Activated naive CD4-positive, alpha-beta T cell (primary cell): ENCODE data around the gene GRAP2.
"Not testable (repeated sequence)": the region's sequence is repeated elsewhere in the genome, so short reads cannot be mapped to it uniquely, and the experiment has no call there.

Source experiments
- DNase-seq, 4 experiments: peaks; one replicate each; lab custom pipeline; 2025; lab: John Stamatoyannopoulos, UW

GRAP2 gene

DNA sequence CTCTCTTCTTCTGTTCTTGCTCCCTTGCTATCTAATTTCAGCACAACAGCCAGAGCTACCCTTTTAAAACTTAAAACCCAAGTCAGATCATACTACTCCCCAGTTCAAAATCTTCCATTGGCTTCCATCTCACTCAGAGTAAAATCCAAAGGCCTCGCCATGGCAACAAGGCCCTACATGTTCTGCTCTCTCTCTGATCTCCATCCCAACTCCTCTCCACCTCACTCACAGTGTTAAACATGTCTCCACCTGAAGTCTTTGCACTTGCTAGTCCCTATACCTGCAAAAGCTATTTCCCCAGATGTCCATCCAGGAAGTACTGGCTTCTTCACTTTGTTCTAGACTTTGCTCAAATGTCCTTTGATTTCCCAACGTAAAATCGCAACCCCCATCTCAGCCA lies 3.0 kb upstream of the GRAP2 start:
- no peak for DNase-seq

DNA sequence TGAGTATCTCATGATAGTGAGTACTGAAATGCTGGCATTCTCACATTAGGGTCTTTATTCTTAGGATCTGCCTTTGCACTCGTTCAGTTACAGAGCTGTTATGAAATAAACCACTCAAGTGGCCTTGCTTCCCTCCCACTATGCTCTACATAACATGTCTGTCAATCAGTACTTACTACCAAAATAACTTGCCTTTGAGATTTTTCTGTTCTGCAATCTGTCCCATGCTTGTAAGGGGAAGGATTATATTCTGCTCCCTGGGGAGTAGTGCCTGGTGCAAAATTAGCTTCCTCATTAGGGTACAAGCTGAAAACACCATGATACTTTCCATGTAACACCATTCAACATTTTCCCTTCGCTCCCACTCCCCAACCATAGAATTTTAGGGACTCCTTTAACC lies 1.9 kb upstream of the GRAP2 start:
- DNase-seq = no peak

DNA sequence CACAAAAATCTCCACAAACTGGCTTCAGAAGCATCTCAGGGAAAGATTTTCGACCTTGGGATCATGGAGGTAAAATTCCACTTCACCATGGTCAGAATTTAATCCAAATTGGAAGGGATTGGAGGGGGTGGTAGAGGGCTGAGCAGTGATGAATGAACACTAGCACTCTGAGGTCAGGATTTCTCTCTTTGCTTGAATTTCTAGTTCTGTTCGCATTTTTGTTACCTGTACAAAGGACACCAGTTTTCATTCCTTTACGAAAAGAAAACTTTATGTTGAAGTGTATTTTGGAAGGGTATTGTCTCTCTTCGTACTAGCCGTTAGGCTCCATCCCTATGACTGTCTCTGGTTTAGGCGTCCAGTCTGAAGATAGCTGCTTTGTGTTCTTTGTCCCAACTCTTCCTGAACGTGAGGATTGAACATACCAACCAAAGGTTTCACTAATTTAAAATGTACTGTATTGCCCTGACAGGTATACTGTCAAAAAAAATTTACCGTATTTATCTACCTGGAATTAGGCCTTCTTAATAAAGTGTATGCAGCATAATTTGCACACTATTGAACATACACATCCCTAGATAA lies 772 bp downstream of the GRAP2 start:
- DNase-seq = no peak

DNA sequence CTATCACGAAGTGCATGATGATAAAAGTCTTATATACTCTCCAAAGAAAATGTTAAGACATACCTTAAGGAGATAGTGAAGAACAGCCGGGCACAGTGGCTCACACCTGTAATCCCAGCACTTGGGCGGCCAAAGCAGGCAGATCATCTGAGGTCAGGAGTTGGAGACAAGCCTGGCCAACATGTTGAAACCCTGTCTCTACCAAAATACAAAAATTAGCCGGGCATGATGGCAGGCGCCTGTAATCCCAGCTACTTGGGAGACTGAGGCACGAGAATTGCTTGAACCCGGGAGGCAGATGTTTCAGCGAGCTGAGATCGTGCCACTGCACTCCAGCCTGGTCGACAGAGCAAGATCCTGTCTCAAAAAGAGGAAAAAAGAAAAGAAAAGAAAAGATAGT lies 3.1 kb downstream of the GRAP2 start:
- not testable (repeated sequence) for DNase-seq

DNA sequence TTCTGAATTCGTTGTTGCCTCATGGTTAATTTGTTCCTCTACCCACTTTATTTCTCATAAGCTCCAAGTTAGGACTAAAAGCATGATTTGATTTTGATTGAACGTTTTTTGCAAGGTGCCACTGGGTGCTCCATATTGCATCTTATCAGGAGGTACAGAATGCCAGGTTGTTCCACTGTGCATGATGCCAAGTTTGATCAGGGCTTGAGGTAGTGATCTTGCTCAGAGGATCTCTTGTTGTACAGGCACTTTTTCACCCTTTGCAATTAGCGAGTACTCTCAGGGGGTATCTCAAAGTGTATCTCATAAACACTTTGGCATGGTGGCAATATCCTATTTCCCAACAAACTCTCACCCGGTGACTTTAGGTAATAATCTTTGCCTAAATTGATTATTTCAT lies 4.0 kb downstream of the GRAP2 start:
- DNase-seq = no peak

DNA sequence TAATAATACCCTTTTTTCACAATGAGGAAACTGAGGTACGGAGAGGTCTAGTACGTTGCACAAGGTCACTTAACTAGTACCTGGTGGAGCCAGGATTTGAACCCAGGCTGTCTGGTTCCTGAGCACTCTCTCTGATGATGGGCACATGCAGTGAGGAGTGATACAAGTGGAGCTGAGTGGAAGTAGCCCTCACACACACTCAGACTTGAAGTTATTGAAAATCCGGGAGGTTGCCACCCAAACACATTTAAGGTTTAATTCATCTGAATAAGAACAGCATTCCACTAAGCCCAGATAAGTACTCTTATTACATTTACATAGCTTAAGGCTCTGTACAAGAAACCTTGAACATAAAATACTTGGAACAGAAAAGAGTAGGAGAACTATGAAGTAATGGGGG lies 4.8 kb downstream of the GRAP2 start:
- no peak for DNase-seq

DNA sequence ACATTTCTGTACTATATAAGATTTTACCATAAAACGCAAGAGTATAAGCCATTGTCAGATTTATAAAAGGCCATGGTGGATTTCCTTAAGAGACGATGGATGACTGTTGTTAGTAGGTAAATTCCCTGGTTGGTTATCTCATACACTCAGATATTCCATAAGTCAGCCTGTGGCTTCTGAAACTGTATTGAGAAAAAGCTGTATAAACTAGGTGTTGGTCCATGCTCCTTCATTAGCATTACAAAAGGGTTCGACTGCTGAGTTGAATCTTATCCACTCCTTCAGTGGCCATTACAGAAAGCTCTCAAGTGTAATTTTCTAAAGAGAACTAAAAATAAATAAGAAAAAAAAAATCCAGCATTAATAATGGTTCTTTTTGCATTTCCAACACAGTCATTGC lies 5.3 kb downstream of the GRAP2 start:
- no peak for DNase-seq

DNA sequence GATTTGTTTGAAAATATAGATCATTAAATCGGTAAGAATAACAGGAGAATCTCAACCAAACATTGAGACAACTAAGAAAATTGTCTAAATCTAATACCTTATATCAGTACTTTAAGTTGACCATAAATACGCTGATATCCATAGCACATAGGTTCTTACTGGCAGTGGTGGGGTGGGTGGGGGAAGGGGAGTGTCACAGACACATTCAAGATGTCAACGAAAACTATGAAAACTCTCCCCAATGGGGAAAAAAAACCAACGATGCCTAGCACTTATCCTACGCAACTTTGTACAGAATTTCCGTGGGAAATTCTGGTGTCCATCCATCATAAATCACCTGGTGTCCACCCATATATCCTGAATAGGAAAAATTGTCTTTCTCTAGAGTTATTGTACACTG lies 6.2 kb downstream of the GRAP2 start:
- no peak for DNase-seq

DNA sequence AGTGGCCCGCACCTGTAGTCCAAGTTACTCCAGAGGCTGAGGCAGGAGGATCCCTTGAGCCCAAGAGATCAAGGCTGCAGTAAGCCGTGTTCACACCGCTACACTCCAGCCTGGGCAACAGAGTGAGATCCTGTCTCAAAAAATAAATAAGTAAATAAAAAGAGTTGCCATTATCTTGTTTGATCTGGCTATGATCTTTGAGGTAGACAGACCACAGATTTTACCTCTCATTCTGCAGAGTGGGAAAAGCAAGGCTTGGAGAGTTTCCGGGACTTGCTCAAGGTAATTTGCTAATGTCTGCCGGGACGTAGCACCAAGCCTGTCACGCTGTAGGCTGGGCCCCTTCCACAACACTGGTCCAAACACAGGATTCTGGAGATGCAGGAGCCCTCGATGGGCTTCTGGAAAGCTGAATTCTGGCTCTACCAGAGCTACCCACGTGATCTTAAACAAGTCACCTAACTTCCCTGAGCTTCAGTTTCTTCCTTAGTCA lies 6.8 kb downstream of the GRAP2 start:
- no peak for DNase-seq

DNA sequence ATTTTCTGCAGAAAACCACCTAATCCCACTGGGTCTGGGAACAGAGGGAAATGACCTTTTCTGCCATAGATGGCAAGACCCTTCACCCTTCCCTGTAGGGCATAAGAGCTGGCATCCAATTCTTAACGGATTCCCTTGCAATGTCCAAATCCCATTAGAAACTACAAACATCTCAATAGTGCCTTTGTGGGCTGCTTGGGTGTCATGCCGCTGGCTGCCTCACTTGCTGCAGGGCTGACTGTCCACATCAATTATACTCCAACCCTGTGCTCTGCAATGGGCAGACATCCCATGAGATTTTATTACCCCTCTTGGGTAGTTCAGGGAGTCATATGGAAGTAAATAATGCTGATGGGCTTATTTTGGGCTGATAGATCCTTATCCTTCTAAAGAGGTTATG lies 7.3 kb downstream of the GRAP2 start:
- no peak for DNase-seq

DNA sequence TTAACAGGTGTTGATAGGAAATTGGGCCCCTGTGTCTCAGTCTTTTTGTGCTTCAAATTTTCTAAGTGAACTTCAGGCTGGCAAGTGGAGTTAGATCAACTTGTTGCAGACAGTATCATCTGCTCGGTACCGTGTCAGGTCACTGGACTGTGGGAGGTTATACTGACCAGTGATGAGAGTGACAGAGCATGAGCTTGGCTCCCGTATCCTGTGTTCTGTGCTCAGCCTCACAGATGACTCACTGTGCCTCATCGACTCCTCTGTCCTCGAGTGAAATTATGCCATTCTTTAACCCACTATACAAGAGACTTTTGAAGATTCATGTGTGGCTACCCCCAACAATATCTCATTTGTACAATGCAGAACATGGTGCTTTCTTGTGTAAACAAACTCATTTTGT lies 7.9 kb downstream of the GRAP2 start:
- no peak for DNase-seq

DNA sequence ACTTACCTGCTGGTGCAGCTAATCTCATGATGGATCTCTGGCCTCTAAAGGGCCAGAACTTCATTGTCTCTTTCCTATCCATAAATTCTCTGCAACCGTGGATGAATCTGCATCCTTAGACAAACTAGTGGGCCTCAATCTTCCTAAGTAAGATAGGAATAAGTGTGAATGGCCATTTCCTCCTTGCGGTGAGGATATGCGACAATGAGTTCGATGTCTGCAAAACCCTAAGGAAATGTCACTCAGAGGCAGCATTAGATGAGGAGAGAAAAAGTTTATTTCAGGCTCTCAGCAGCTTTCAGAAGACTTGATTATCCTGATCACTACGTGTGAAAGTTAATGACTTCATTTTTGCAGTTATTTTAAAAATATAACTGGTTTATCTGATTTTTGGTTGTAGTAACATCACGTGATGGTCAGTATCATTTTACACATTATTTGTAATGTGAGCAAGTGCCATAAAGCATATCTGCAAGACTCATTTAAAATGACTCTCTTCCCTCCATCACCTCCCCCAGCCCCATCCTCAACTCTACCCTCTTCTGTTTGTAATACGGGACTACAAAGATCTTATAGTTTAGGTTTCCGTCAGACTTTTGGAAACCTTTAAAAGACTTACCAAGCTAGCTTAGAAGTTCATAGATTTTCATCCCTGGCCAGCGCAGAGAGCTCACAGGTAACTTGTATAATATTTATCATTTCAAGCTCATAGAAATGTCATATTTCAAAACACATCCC lies 10.2 kb downstream of the GRAP2 start:
- DNase-seq = no peak

DNA sequence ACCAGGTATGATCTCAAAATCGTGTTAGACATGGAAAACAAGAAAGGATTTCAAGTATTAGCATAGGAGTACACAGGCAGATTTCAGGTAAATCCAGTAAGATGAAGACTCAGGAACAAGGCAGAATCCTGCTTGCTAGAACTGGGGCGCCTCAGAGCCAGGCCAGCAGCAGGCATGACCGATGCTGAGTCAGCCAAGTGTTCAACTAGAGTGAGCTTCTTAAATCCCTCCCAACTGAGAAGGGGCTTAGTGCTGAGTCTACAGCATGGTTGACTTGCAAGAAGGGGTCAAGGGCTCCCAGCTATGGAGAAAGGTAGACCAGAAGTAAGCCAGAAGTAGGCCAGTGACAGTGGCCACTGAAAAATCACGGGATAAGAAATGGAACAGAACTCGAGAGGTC lies 12.4 kb downstream of the GRAP2 start:
- DNase-seq = no peak

DNA sequence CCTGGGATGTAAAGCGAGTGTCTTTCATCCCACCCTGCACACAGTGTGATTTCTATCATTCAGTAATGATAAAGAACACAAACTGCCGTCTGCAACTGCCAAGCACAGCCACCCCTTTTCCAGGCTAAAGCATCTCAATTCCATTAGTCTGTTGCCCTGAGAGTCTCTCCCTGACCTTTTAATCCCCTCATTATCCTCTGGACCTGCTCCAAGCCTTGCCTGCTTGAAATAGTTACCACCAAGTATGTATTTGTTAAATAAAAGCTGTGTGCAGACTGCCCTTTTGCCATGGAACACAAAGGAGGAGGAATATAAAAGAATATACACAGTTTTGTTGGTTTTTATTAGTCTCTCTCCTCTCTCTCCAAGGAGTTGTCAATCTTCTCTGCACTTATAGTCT lies 13.0 kb downstream of the GRAP2 start:
- DNase-seq = no peak

DNA sequence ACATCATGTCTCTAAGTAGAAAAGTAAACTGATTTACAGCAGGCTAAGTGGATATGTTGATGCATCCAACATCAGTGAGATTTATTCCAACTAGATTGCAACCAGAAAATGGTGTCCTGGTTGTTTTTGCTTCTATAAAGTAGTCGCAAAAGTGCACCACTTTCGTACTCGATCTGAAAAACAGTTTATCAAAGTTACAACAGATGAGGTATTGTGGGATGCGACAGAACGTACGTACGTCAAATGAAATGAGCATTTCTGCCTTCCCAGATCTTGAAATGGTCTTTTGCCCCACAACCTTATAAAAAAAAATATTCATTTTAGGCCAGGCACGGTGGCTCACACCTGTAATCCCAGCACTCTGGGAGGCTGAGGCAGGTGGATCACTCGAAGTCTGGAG lies 13.7 kb downstream of the GRAP2 start:
- DNase-seq = no peak

DNA sequence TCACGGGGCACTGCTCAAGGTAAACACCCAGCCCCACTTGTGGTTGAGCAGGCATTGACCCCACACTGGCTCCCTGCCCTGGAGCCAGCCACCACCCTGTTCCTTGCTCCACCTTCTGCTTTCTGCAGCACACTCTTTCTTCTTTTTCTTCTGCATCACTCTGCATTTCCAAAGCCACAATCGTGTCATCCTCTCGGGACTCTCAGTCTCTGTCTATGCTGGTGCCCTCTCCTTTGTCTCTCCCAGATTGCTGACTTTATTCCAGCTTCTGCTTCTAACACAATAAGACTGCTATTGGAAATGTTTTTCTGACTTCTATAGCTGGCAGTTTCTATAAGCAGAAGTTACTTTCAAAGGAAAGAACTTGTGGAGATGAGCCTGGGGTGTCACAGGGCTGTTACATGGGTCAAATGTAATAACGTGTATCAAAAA lies 14.4 kb downstream of the GRAP2 start:
- no peak for DNase-seq

DNA sequence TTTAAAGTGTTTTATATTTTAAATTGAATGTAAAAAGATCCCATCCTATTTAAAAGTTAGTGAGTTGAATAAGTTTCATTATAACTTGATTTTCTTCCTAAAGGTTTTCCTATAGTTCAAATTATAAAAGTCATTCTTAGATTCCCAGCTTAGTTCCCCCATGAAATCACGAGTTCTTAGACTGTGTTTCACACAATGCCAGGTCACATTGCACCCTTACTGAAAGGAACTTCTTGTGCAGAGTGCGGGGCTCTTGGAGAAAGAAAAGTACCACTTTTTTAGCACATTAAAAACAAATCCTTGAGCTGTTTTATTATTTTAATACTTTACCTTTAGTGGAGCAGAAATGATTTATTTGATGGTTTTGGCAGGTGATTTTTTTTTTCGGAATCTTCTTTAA lies 15.6 kb downstream of the GRAP2 start:
- DNase-seq = no peak

DNA sequence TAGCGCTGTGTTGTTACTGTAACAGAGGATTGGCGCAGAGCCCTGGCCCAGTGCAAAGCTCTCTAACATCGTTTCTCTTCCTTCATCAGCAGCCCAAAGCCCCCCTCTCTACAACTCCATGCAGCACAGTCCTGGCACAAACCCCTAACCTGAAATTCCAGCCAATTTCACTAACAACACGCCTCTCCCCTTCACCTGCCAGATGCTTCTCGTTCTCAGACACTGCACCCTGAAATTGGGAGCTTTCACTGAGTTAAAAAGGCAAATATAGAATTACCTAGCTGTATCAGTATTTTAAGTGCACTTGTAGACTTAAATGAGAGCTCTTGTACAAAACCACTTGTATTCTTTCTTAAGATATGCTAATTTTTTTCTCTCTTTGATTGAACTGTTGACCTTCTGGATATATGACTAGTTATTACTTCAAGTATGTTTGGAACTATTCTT lies 16.3 kb downstream of the GRAP2 start:
- no peak for DNase-seq

DNA sequence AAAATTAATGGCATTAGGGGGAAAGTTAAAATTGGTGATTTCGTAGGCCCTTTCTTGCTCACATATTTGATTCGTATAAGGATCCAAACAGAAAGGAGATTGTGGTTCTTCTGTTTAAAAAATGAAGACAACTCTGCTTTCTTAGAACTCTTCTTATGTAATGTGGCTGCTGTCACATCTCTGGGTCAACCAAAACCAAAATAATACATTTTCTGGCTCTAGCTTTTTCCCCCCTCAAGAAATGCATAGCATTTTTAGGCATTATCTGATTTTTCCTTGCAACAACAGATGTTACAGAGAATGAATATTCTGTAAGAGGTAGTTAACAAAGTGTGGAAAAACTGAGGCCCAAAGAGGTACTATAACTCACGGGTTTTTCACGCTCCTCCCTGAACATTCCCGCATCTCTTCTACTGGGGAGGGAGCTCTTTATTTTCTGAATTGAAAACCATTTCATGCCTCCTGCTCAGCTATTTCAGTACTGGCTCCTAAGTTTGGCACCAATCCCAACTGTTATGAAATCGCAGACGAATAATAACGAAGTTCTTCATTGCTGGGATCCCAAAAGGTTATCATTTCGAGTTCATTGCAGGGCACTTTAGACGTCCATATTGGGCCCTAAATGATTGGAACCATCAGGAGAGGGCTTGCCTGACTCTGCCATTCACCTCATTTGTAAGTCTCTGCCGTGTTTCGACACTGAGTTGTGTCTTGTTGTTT lies 17.1 kb downstream of the GRAP2 start:
- DNase-seq = no peak

DNA sequence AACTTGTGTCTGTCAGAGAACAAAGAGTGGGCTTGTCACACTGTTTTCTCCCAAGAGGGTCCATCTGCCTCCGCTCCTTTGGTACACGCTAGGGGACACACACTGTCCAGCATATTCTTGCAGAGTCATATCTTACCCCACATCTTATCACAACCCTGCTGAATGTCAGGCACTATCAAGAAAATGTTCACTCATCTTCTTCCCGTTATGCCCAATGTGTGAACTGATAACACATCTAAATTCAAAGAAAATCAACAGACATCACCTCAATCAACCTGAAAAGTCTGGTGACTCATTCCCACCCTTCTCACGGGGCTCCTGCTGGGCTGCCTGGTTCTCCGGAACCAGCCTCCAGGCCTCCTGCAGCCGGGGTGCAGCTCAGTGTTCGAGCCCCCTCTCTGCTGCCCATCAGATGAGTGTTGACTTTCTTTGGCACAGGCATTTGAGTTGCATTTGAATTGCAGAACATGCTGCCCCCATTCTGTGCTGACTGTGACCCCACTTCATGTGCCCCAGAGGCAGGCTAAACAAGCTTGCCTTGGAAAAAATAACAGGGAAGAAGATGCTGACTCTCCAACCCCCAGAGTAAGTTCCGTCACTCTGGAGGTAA lies 19.4 kb downstream of the GRAP2 start:
- DNase-seq = no peak

DNA sequence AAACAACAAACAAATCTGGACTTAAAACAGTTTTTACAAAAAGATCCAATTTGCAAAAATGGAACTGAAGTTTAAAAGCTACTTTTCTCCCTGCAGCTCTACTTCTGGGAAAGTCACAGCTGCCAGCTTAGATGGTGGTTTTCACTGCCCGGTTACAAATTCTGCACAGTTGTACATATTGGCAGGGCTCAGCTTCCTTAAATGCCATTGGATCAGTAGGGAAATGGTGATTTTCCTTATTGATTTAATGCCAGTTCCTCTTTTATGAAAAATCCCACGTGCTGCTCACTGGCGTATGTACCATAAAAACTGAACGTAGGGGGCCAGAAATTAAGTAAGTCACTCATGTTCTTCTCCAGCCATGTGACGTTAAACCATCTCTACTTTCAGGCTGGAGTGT lies 22.8 kb downstream of the GRAP2 start:
- DNase-seq = no peak

DNA sequence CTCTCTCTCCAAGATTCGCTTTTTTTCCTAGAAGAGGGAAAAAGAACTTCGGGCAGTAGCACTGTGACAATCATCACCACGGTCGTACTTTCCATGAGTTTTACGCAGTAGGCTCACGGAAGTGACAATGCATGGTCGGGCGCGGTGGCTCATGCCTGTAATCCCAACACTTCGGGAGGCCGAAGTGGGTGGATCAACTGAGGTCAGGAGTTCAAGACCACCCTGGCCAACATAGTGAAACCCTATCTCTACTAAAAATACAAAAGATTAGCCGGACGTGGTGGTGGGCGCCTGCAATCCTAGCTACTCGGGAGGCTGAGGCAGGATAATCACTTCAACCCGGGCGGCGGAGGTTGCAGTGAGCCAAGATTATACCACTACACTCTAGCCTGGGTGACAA lies 23.4 kb downstream of the GRAP2 start:
- DNase-seq = no peak

DNA sequence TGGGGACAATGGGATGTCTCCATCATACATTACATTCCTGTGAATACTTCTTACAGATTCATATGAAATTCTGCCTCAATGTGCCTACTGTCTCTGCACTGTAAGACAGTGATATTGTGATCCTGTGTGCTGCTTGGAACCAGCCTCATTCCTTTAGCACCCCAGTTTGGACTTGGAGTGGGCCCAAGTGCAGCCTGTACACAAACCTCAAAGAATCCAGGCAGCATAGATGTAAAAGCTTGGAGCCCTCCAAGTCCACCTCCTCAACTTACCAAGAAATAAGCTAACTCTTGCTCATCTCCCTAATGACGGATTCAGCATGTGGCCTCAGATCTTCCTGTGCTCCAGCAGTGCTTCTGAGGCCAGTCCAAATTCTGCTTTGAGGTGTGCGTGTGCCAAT lies 24.4 kb downstream of the GRAP2 start:
- DNase-seq = no peak
